ENCODE measurements around the gene ITGB1BP2. TPM values are rescaled to one million over a fixed set of nuclear protein-coding genes. Genes with fewer than 3 reads are reported as not detected.

Gene ITGB1BP2
- total and polyA plus RNA-seq, 2 of the 13 experiments (the other 11 are each of a cell fraction or from before 2014, with no cell fraction given) = 0.90 to 2.2 TPM

DNA sequence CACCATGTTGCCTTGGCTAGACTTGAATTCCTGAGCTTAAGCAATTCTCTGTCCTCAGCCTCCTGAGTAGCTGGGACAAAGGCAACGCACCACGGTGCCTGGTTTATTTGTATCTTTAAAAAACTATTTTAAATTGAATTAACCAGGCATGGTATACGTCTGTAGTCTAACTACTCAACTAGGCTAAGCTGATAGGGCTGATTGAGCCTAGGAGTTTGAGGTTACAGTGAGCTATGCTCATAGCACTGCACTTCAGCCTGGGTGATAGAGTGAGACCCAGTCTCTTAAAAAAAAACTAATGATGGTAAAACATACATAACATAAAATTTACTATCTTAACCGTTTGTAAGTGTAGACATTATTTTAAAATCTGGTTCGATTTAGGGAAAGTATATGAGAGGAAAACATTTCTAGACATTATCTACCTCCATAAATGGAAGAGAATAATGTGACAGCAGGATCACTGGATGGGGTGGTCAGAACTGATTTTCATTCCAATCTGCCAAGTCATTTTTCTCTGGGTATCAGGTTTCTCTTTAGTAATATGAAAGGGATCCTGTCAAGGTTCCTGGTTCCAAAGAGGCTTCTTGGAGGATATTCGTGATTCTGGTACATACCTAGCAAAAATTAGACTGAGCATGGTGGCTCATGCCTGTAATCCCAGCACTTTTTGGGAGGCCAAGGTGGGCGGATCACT lies 8.7 kb upstream of the ITGB1BP2 start:
- Histone ChIP-seq H3K4me2 (ENCODE audit: low read depth, low read length) (no peak overlapping the region), H4K20me1 (ENCODE audit: insufficient read depth, low read length) (peaks cover 9% of the 10 kb centered on the region), H3K9me3 (ENCODE audit: low read length) (no peaks in the 10 kb centered on the region), H2AFZ (ENCODE audit: low read length) (no peak overlapping the region), H3K79me2 (ENCODE audit: insufficient read depth, low read length) (peaks cover 15% of the 10 kb centered on the region), H3K27me3 (ENCODE audit: control insufficient read depth in 1 of 2, insufficient read depth in 2 of 2, low read length in 2 of 2) (no peaks in the 10 kb centered on the region), H3K36me3 (replicated peaks in 1 of 2; ENCODE audit: control insufficient read depth in 1 of 2, insufficient read depth in 2 of 2, low read length in 2 of 2) (peaks cover 6 to 51% of the 10 kb centered on the region in 2 experiments; a peak in 4 of 5 replicates), H3K4me3 (replicated peaks in 1 of 3; ENCODE audit: insufficient read depth in 1 of 3, low read depth in 2 of 3, low read length in 3 of 3) (no peak overlapping the region), H3K4me1 (ENCODE audit: insufficient read depth, low read length) (peaks cover 22% of the 10 kb centered on the region), H3K9ac (ENCODE audit: insufficient read depth, low read depth, low read length) (no peak overlapping the region), H3K27ac (ENCODE audit: extremely low read length, insufficient read depth, low read length) (no peak overlapping the region)
- 95% methylated on average over 5 of the region's 7 CpGs for WGBS (ENCODE audit: low lambda C conversion rate)
- ChIA-PET POLR2A (interaction anchor here (1.2 to 1.7 kb wide), 2 partner anchors 9 kb away, joined by 4 to 9 read pairs; partner anchors contain the start of genes ITGB1BP2 and NONO), CTCF (ENCODE audit: low intra/inter-chr PET ratio, low total read pairs) (no interaction called here)
- FAIRE-seq (no peak), ATAC-seq (no peak), DNase-seq (ENCODE audit: low spot score) (no peak)
- no TSS peak for BruUV-seq (replicated peaks)
- intact Hi-C loops (cut with micrococcal nuclease; ENCODE audit: unreplicated experiment) (no loop called here), in situ Hi-C loops (cut with HindIII; ENCODE audit: extremely low pct_ligation_motif_present, low pct_unique_long_range_greater_than_20kb) (no loop called here)
- TF ChIP-seq, protein P1, sequence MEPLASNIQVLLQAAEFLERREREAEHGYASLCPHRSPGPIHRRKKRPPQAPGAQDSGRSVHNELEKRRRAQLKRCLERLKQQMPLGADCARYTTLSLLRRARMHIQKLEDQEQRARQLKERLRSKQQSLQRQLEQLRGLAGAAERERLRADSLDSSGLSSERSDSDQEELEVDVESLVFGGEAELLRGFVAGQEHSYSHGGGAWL (CRISPR knock-in tag; IDR thresholded peaks at IDR 0.05) = no peak
- TF ChIP-seq JARID2 (CRISPR knock-in tag; IDR thresholded peaks at IDR 0.05; ENCODE audit: insufficient replicate concordance) = no peak
- TF ChIP-seq, protein P2, sequence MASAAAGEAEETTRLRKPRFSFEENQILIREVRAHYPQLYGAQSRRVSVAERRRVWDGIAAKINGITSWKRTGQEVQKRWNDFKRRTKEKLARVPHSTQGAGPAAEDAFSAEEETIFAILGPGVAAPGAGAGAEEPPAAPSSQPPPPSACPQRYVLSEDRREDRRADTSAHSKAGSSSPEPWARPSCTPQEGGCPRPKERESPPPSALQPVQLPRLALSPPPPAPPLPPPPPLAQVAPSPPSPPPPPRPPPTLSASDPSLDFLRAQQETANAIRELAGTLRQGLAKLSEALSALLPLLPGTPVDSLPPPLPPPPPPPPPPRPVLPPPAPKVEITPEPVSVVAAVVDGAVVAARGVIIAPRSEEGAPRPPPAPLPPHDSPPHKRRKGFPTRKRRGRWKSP (CRISPR knock-in tag; IDR thresholded peaks at IDR 0.05) = no peak
- TF ChIP-seq RXRB (CRISPR knock-in tag; IDR thresholded peaks at IDR 0.05; ENCODE audit: borderline replicate concordance) = no peak
- TF ChIP-seq, protein P3, sequence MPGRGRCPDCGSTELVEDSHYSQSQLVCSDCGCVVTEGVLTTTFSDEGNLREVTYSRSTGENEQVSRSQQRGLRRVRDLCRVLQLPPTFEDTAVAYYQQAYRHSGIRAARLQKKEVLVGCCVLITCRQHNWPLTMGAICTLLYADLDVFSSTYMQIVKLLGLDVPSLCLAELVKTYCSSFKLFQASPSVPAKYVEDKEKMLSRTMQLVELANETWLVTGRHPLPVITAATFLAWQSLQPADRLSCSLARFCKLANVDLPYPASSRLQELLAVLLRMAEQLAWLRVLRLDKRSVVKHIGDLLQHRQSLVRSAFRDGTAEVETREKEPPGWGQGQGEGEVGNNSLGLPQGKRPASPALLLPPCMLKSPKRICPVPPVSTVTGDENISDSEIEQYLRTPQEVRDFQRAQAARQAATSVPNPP (CRISPR knock-in tag; IDR thresholded peaks at IDR 0.05) = no peak
- TF ChIP-seq NONO (IDR thresholded peaks at IDR 0.05) = no peak
- no peak for TF ChIP-seq NONO (CRISPR knock-in tag; conservative IDR thresholded peaks at IDR 0.05)
- TF ChIP-seq, protein P4, sequence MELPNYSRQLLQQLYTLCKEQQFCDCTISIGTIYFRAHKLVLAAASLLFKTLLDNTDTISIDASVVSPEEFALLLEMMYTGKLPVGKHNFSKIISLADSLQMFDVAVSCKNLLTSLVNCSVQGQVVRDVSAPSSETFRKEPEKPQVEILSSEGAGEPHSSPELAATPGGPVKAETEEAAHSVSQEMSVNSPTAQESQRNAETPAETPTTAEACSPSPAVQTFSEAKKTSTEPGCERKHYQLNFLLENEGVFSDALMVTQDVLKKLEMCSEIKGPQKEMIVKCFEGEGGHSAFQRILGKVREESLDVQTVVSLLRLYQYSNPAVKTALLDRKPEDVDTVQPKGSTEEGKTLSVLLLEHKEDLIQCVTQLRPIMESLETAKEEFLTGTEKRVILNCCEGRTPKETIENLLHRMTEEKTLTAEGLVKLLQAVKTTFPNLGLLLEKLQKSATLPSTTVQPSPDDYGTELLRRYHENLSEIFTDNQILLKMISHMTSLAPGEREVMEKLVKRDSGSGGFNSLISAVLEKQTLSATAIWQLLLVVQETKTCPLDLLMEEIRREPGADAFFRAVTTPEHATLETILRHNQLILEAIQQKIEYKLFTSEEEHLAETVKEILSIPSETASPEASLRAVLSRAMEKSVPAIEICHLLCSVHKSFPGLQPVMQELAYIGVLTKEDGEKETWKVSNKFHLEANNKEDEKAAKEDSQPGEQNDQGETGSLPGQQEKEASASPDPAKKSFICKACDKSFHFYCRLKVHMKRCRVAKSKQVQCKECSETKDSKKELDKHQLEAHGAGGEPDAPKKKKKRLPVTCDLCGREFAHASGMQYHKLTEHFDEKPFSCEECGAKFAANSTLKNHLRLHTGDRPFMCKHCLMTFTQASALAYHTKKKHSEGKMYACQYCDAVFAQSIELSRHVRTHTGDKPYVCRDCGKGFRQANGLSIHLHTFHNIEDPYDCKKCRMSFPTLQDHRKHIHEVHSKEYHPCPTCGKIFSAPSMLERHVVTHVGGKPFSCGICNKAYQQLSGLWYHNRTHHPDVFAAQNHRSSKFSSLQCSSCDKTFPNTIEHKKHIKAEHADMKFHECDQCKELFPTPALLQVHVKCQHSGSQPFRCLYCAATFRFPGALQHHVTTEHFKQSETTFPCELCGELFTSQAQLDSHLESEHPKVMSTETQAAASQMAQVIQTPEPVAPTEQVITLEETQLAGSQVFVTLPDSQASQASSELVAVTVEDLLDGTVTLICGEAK (IDR thresholded peaks at IDR 0.05) = no peak
- TF ChIP-seq, protein P4 (CRISPR knock-in tag; IDR thresholded peaks at IDR 0.05) = no peak
- no peak for TF ChIP-seq ZNF569 (CRISPR knock-in tag; IDR thresholded peaks at IDR 0.05; ENCODE audit: borderline replicate concordance)
- no peak for TF ChIP-seq CREM (IDR thresholded peaks at IDR 0.05)
- TF ChIP-seq CREM (CRISPR knock-in tag; IDR thresholded peaks at IDR 0.05) = no peak
- TF ChIP-seq MAFK (conservative IDR thresholded peaks at IDR 0.05 in 1 of 2, IDR thresholded peaks at IDR 0.05 in 1 of 2; ENCODE audit: low read length in 2 of 2) = no peak
